Measurements from ENCODE around the gene SH3PXD2A. TPM values are rescaled to one million over a fixed set of nuclear protein-coding genes. Genes with fewer than 3 reads are reported as not detected.
A peak's percentile ranks its signal among the peaks of the same experiment; 100 is the strongest.

SH3PXD2A gene
- total RNA-seq, 1 donor from 2014 or later, result 30.3 TPM

DNA sequence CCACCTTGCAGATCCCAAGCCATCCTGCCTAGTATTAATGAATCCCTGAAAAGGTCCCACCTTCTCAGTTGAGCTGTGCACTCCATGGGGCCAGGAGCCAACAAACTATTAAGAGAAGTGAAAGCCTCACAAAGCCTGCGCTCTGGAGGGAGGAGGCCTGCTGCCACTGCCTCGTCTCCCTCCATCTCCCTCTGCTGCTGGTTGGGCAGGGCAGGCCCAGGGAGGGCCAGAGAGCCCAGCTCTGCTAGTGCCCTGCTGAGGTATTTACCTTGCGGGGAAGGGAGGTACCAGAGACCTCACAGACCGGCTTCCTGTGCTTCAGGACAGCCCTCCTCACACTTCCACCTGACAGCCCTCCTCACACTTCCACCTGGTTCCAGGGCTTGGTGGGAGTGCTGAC is 171.5 kb downstream of the SH3PXD2A start:
- Histone ChIP-seq H3K36me3 (ENCODE audit: control insufficient read depth in 3 of 3, insufficient read depth in 3 of 3, low read length in 3 of 3) (no peaks in the 10 kb centered on the region), H3K27ac (ENCODE audit: low read depth, low read length) (no peak overlapping the region)

DNA sequence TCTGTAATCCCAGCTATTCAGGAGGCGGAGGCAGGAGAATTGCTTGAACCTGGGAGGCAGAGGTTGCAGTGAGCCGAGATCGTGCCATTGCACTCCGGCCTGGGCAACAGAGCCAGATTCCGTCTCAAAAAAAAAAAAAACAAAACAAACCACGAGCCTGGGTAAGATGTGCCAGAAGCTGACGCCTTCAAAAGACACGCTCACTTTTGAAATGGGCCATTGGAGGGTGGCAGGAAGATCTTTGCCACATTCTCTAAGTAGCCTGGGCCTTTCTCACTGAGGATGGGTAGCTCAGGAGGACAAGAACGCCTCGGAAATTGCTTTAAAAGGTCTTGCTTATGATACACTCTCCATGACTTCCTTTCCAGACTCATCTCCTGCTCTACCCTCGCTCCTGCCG is 172.7 kb downstream of the SH3PXD2A start:
- H3K9ac ChIP-seq (ENCODE audit: low read depth in 1 of 3, low read length in 3 of 3), result no peak overlapping the region
- no peaks in the 10 kb centered on the region for H3K9me3 ChIP-seq (ENCODE audit: control insufficient read depth in 3 of 3, low read length in 3 of 3)
- H3K36me3 ChIP-seq (ENCODE audit: control insufficient read depth in 3 of 3, insufficient read depth in 3 of 3, low read length in 3 of 3), result no peaks in the 10 kb centered on the region
- H3K27ac ChIP-seq (ENCODE audit: low read depth, low read length), result no peak overlapping the region
- no peaks in the 10 kb centered on the region for H3K27me3 ChIP-seq (ENCODE audit: control insufficient read depth in 3 of 3, insufficient read depth in 3 of 3, low read length in 3 of 3)
- no peak overlapping the region for H3K4me3 ChIP-seq (ENCODE audit: low read length in 3 of 3)
- H3K4me1 ChIP-seq (ENCODE audit: control insufficient read depth in 3 of 3, insufficient read depth in 3 of 3, low read length in 3 of 3), result peaks cover 11 to 22% (median 21%) of the 10 kb centered on the region in 3 donors

More for the DNA sequence above, 171.5 kb downstream of the SH3PXD2A start:
- H3K27me3 ChIP-seq (ENCODE audit: control insufficient read depth in 3 of 3, insufficient read depth in 3 of 3, low read length in 3 of 3), result no peaks in the 10 kb centered on the region
- H3K4me1 ChIP-seq (ENCODE audit: control insufficient read depth in 3 of 3, insufficient read depth in 3 of 3, low read length in 3 of 3), result peaks cover 7 to 10% (median 10%) of the 10 kb centered on the region in 3 donors
- no peak overlapping the region for H3K4me3 ChIP-seq (ENCODE audit: low read length in 3 of 3)
- H3K9me3 ChIP-seq (ENCODE audit: control insufficient read depth in 3 of 3, low read length in 3 of 3), result no peaks in the 10 kb centered on the region
- no peak overlapping the region for H3K9ac ChIP-seq (ENCODE audit: low read depth in 1 of 3, low read length in 3 of 3)

DNA sequence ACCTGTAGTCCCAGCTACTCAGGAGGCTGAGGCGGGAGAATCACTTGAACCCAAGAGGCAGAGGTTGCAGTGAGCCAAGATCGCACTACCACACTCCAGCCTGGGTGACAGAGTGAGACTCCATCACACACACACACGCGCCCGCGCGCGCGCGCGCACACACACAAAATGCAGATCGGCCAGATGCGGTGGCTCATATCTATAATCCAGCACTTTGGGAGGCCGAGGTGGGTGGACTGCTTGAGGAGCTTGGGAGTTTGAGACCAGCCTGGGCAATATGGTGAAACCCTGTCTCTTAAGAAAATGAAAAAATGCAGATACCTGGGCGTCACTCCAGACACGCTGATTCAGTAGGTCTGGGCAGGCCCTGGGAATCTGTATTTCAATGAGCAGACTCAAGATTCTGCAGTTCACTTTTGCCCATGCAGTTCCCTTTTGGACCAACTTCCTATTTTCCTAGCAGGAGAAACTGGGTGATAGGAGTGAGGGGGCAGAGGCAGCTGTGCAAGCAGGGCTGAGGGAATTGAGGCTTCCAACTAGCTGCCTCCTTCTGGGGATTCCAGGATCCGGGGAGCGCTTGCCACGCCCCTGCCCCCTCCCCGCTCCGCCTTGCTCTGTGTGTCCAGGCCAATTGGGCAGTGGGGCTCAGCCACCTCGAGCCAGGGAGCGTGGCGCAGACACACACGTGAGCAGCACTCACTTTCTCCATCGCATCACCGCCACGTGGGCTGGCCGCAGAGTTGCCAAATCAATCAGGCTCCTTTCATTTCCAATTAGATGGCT is 173.6 kb downstream of the SH3PXD2A start:
- Histone ChIP-seq H3K9ac (ENCODE audit: low read depth in 1 of 3, low read length in 3 of 3) (no peak overlapping the region), H3K36me3 (ENCODE audit: control insufficient read depth in 3 of 3, insufficient read depth in 3 of 3, low read length in 3 of 3) (no peaks in the 10 kb centered on the region), H3K4me3 (ENCODE audit: low read length in 3 of 3) (no peak overlapping the region), H3K27ac (ENCODE audit: low read depth, low read length) (no peak overlapping the region), H3K27me3 (ENCODE audit: control insufficient read depth in 3 of 3, insufficient read depth in 3 of 3, low read length in 3 of 3) (no peaks in the 10 kb centered on the region), H3K9me3 (ENCODE audit: control insufficient read depth in 3 of 3, low read length in 3 of 3) (no peaks in the 10 kb centered on the region), H3K4me1 (ENCODE audit: control insufficient read depth in 3 of 3, insufficient read depth in 3 of 3, low read length in 3 of 3) (peaks cover 14 to 28% (median 23%) of the 10 kb centered on the region in 3 donors)

DNA sequence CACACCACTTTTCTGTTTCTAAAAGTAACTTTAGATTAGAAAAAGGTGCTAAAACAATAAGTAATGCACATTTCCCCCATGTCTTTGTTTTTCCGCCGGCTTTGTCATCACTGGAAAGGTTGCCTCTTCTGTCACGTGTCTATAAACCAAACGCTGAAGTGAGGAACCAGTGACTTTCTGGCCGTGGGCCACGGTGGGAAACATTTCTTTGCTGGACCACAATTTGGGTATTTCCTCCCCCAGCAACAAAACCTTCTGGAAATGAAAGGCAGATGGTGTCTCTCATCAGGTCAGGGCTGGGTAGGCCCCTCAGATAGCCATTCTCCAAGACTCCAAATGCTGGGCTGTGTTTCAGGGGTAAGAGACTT is 174.5 kb downstream of the SH3PXD2A start:
- H3K27me3 ChIP-seq (ENCODE audit: control insufficient read depth in 3 of 3, insufficient read depth in 3 of 3, low read length in 3 of 3), result no peaks in the 10 kb centered on the region
- no peaks in the 10 kb centered on the region for H3K9me3 ChIP-seq (ENCODE audit: control insufficient read depth in 3 of 3, low read length in 3 of 3)
- H3K27ac ChIP-seq (ENCODE audit: low read depth, low read length), result no peak overlapping the region
- H3K9ac ChIP-seq (ENCODE audit: low read depth in 1 of 3, low read length in 3 of 3), result no peak overlapping the region
- H3K36me3 ChIP-seq (ENCODE audit: control insufficient read depth in 3 of 3, insufficient read depth in 3 of 3, low read length in 3 of 3), result no peaks in the 10 kb centered on the region
- H3K4me1 ChIP-seq (ENCODE audit: control insufficient read depth in 3 of 3, insufficient read depth in 3 of 3, low read length in 3 of 3), result peaks cover 19 to 28% (median 23%) of the 10 kb centered on the region in 3 donors
- H3K4me3 ChIP-seq (ENCODE audit: low read length in 3 of 3), result no peak overlapping the region

DNA sequence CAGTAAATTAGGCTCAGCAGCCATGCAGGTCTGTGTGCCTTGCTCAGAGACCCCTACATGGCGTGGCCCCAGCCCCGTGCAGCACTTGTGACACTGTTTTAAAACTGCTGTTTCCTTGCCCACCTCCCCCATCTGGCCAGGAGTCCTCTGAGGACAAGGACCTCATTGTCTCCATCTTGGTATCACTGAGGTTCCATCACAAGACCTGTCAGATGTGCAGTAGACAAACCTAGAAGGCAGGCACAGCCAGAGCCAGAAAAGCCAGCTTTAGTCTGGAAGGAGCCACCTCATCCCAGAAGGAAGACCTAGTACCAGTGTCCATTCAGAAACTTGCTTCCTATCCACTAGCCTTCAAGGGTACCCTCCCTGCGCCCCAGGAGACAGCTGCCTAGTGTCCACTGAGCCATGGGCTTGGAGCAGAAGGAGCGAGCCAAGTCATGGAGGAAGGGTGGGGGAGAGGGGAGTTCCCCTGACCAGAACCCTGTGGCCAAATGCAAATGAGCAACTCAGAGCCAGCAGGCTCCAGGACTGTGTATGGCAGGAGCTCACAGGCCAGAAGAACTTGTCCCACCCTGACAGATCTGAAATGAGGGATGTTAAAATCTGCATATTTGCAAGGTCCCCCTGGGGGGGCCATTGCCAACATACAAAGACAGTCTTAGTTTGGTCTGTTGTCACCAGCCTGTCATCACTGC is 176.1 kb downstream of the SH3PXD2A start:
- H3K27ac ChIP-seq (ENCODE audit: low read depth, low read length), result no peak overlapping the region
- peaks cover 19 to 26% (median 23%) of the 10 kb centered on the region in 3 donors for H3K4me1 ChIP-seq (ENCODE audit: control insufficient read depth in 3 of 3, insufficient read depth in 3 of 3, low read length in 3 of 3)
- no peaks in the 10 kb centered on the region for H3K27me3 ChIP-seq (ENCODE audit: control insufficient read depth in 3 of 3, insufficient read depth in 3 of 3, low read length in 3 of 3)
- no peak overlapping the region for H3K4me3 ChIP-seq (ENCODE audit: low read length in 3 of 3)
- no peaks in the 10 kb centered on the region for H3K9me3 ChIP-seq (ENCODE audit: control insufficient read depth in 3 of 3, low read length in 3 of 3)
- peaks cover 0 to under 1% (median 0%) of the 10 kb centered on the region in 3 donors for H3K36me3 ChIP-seq (ENCODE audit: control insufficient read depth in 3 of 3, insufficient read depth in 3 of 3, low read length in 3 of 3)
- no peak overlapping the region for H3K9ac ChIP-seq (ENCODE audit: low read depth in 1 of 3, low read length in 3 of 3)

DNA sequence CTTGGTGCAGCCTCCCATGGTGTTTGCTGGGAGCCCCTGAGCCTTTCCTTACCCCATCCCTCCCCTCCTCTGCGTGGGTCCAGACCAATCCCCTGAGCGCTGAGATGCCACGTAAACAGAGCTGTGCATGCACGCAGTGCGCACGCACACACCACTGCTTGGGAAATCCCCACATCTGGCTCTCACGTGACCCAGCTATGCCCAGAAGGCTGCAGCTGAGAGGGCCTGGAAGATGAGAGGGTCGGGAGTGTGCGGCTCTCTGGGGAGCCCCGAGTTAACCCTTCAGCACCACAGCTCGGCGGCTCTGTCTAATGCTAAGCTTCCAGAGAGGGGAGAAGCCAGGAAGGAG is 177.2 kb downstream of the SH3PXD2A start:
- Histone ChIP-seq H3K9ac (ENCODE audit: low read depth in 1 of 3, low read length in 3 of 3) (peak overlapping the region in 2 of 3 donors; percentile 29 to 69), H3K9me3 (ENCODE audit: control insufficient read depth in 3 of 3, low read length in 3 of 3) (no peaks in the 10 kb centered on the region), H3K27me3 (ENCODE audit: control insufficient read depth in 3 of 3, insufficient read depth in 3 of 3, low read length in 3 of 3) (no peaks in the 10 kb centered on the region), H3K27ac (ENCODE audit: low read depth, low read length) (peak overlapping the region; percentile 88), H3K36me3 (ENCODE audit: control insufficient read depth in 3 of 3, insufficient read depth in 3 of 3, low read length in 3 of 3) (peaks cover 0 to 3% (median 0%) of the 10 kb centered on the region in 3 donors), H3K4me1 (ENCODE audit: control insufficient read depth in 3 of 3, insufficient read depth in 3 of 3, low read length in 3 of 3) (peaks cover 21 to 27% (median 27%) of the 10 kb centered on the region in 3 donors), H3K4me3 (ENCODE audit: low read length in 3 of 3) (peak overlapping the region in 1 of 3 donors; percentile 22)

DNA sequence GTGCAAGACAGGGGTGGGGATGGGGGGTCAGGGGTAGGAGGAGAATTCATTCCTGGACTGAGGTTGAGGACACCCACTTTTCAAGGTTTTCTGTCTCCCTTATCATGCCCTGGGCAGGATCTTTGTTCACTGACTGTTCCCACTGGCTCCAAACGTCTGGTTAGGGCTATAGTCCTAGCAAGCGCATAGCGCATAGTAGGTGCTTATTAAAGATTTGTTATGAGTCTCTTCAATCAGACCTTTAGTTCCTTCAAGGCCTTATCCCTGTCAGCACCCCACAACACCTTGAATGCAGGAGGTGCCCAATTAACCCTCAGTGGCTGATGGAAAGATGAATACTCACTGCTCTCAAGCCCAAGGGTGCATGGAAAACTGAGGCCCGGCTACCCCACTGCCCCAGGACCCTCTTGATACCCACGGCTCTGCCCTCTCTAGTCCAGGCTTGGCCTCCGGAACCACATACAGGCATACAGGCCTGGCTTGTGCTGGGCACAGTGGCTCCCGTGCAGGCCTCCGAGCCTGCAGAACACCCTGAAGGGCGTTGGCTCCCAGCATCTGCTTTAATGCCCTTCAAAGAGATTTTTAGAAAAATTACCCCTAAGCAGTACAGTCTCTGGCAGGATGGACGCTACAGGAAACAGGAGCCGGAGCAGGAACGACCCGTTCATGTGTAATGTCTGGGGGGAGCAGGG is 177.7 kb downstream of the SH3PXD2A start:
- Histone ChIP-seq H3K27ac (ENCODE audit: low read depth, low read length) (peak overlapping the region; percentile 88), H3K4me3 (ENCODE audit: low read length in 3 of 3) (peak overlapping the region in 2 of 3 donors; percentile 9 to 22), H3K4me1 (ENCODE audit: control insufficient read depth in 3 of 3, insufficient read depth in 3 of 3, low read length in 3 of 3) (peaks cover 26 to 32% (median 32%) of the 10 kb centered on the region in 3 donors)

DNA sequence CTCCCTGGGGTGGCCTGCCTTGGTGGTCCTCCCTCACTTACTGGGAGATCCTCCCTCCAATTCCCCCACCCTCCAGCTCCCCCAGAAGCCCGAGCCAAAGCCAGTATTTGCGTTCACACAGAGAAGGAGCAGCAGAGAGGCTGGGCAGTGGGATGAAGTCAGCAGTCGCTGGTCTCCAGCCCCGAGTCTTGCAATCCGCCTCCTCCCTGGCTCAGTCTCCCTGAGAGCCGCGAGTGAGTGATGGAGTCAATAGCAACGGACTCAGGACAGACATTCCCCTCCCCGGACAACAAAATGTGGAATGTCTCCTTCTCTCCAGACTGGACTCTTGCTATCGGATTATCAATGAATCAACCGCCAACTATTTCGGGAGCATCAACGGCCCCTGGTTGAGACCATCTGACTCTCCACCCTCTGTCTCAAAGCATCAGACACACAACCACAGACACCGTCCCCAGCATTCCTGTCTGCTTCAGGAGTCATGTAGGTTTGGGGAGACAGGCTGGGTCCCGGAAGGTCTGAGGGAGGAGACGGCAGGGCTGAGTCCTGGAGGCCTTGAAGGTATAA is 178.4 kb downstream of the SH3PXD2A start:
- H3K4me3 ChIP-seq (ENCODE audit: low read length in 3 of 3), result no peak overlapping the region
- peaks cover 0 to 3% (median 0%) of the 10 kb centered on the region in 3 donors for H3K36me3 ChIP-seq (ENCODE audit: control insufficient read depth in 3 of 3, insufficient read depth in 3 of 3, low read length in 3 of 3)
- H3K27ac ChIP-seq (ENCODE audit: low read depth, low read length), result peak overlapping the region; percentile 88
- H3K9ac ChIP-seq (ENCODE audit: low read depth in 1 of 3, low read length in 3 of 3), result peak overlapping the region in 1 of 3 donors; percentile 16
- no peaks in the 10 kb centered on the region for H3K27me3 ChIP-seq (ENCODE audit: control insufficient read depth in 3 of 3, insufficient read depth in 3 of 3, low read length in 3 of 3)
- peaks cover 32 to 38% (median 36%) of the 10 kb centered on the region in 3 donors for H3K4me1 ChIP-seq (ENCODE audit: control insufficient read depth in 3 of 3, insufficient read depth in 3 of 3, low read length in 3 of 3)
- no peaks in the 10 kb centered on the region for H3K9me3 ChIP-seq (ENCODE audit: control insufficient read depth in 3 of 3, low read length in 3 of 3)

More for the DNA sequence above, 177.7 kb downstream of the SH3PXD2A start:
- H3K36me3 ChIP-seq (ENCODE audit: control insufficient read depth in 3 of 3, insufficient read depth in 3 of 3, low read length in 3 of 3), result peaks cover 0 to 3% (median 0%) of the 10 kb centered on the region in 3 donors
- no peaks in the 10 kb centered on the region for H3K9me3 ChIP-seq (ENCODE audit: control insufficient read depth in 3 of 3, low read length in 3 of 3)
- H3K9ac ChIP-seq (ENCODE audit: low read depth in 1 of 3, low read length in 3 of 3), result peak overlapping the region; percentile 29 to 69 (median 43)
- no peaks in the 10 kb centered on the region for H3K27me3 ChIP-seq (ENCODE audit: control insufficient read depth in 3 of 3, insufficient read depth in 3 of 3, low read length in 3 of 3)

DNA sequence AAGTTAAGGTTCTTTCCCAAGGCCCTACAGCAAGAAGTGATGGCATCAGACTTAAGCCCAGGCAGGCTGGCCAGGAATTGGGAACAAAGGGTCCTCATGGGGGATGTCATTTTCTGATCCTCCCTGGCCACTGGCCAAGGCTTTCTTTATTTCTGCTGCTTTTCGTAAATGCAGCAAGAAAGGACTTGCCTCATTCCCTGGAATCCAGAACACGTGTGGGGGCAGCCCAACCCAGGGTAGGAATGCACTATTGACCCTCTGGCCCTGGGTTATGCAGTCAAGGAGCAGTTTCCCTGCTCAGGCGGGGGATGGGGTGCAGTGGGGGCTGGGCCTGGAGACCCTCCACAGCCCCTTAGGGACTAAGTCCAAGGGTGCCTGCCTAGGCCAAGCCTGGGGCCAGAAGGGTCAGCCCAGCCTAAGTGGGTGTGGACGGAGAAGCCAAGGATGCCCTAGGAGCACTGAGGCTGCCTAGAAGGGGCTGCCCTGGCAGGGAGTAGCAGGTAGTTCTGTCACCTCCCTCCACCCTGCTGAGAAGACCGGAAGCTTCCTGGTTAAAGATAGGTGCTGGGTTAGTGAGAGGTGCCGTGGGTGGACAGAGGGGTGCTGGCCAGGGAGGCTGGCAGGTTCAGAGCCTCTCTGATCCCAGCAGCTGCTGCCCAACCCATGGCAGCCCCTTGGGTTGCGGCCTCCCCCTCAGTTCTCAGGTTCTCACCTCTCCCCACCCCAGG is 179.2 kb downstream of the SH3PXD2A start:
- H3K9ac ChIP-seq (ENCODE audit: low read depth in 1 of 3, low read length in 3 of 3), result peak overlapping the region in 1 of 3 donors; percentile 54
- H3K27ac ChIP-seq (ENCODE audit: low read depth, low read length), result peak overlapping the region; percentile 88
- H3K4me3 ChIP-seq (ENCODE audit: low read length in 3 of 3), result no peak overlapping the region
- H3K4me1 ChIP-seq (ENCODE audit: control insufficient read depth in 3 of 3, insufficient read depth in 3 of 3, low read length in 3 of 3), result peaks cover 34 to 38% (median 36%) of the 10 kb centered on the region in 3 donors
- H3K36me3 ChIP-seq (ENCODE audit: control insufficient read depth in 3 of 3, insufficient read depth in 3 of 3, low read length in 3 of 3), result peaks cover 0 to 3% (median 0%) of the 10 kb centered on the region in 3 donors
- no peaks in the 10 kb centered on the region for H3K27me3 ChIP-seq (ENCODE audit: control insufficient read depth in 3 of 3, insufficient read depth in 3 of 3, low read length in 3 of 3)
- no peaks in the 10 kb centered on the region for H3K9me3 ChIP-seq (ENCODE audit: control insufficient read depth in 3 of 3, low read length in 3 of 3)
